Endodermal cell (in vitro differentiated cells): Measurements from ENCODE around the gene PHC2. TPM values are rescaled to one million over a fixed set of nuclear protein-coding genes. Genes with fewer than 3 reads are reported as not detected.

Experiments
- DNase-seq: peaks from one replicate; pipeline ENCODE4 v3.0.0-alpha.2; 2017
- H3K27ac ChIP-seq: 2 replicates; pipeline ENCODE4 v1.5.1; 2013; ENCODE audit warnings: mild to moderate bottlenecking, low read depth, low read length, moderate library complexity
- H3K27me3 ChIP-seq: 2 replicates; pipeline ENCODE4 v1.6.1; 2013; ENCODE audit warnings: mild to moderate bottlenecking, low read length, moderate library complexity; ENCODE audit not compliant: insufficient read depth, control insufficient read depth, poor library complexity, severe bottlenecking
- H3K36me3 ChIP-seq: 2 replicates; pipeline ENCODE4 v1.7.0; 2013; ENCODE audit warnings: mild to moderate bottlenecking, low read length, moderate library complexity; ENCODE audit not compliant: control insufficient read depth, insufficient read depth
- H3K4me1 ChIP-seq: one replicate; pipeline ENCODE4 v1.7.0; 2013; ENCODE audit warnings: low read length; ENCODE audit not compliant: control insufficient read depth, insufficient read depth
- H3K4me3 ChIP-seq: 2 replicates; pipeline ENCODE4 v1.5.1; 2013; ENCODE audit warnings: mild to moderate bottlenecking, low read length, moderate library complexity
- H3K9ac ChIP-seq: 2 replicates; pipeline ENCODE4 v1.6.1; 2013; ENCODE audit warnings: mild to moderate bottlenecking, low read length, moderate library complexity; ENCODE audit not compliant: poor library complexity, severe bottlenecking; ENCODE audit errors: extremely low read depth
- H3K9me3 ChIP-seq: 2 replicates; pipeline ENCODE4 v1.6.1; 2013; ENCODE audit warnings: mild to moderate bottlenecking, low read length, moderate library complexity; ENCODE audit not compliant: control insufficient read depth
- H3K27ac Mint-ChIP-seq: 2 replicates; pipeline ENCODE4 v1.8.0; 2020; ENCODE audit warnings: mixed read lengths
- H3K27me3 Mint-ChIP-seq: 2 replicates; pipeline ENCODE4 v1.8.0; 2021; ENCODE audit warnings: mild to moderate bottlenecking, mixed read lengths; ENCODE audit not compliant: insufficient read depth
- H3K36me3 Mint-ChIP-seq: 2 replicates; pipeline ENCODE4 v1.8.0; 2020; ENCODE audit warnings: low read depth, mixed read lengths
- H3K4me1 Mint-ChIP-seq: 2 replicates; pipeline ENCODE4 v1.8.0; 2020; ENCODE audit warnings: mixed read lengths
- H3K4me3 Mint-ChIP-seq: 2 replicates; pipeline ENCODE4 v1.8.0; 2020; ENCODE audit warnings: mild to moderate bottlenecking, moderate library complexity, mixed read lengths
- H3K9me3 Mint-ChIP-seq: 2 replicates; pipeline ENCODE4 v1.8.0; 2020; ENCODE audit warnings: mild to moderate bottlenecking, mixed read lengths
- WGBS, 2 experiments: methylation state at CpG; one replicate each; pipeline versions ENCODE4 v1.1.5 to v1.1.7; 2013; ENCODE audit warnings: missing lambda C conversion rate in 2 of 2, mixed read lengths in 1 of 2; ENCODE audit not compliant: insufficient coverage in 1 of 2, insufficient read length in 1 of 2; 5-methylcytosine and 5-hydroxymethylcytosine counted together
- total RNA-seq, 2 donors: library from RNA; stranded (reverse); fragmentation: NEBNext Ultra II Directional in 1 of 2; extraction: Animal tissue kit (Norgen Biotek cat#: 25700) in 1 of 2; gene quantifications; 2 replicates in 1 of 2; 3 replicates in 1 of 2; pipeline ENCODE4 v1.2.1, GENCODE V29; 2021
- TF ChIP-seq, protein P1 (sequence below): fragments of 200-600 bp; sonication (generic); conservative IDR thresholded peaks from 2 replicates; pipeline ENCODE4 v1.5.0; 2021; ENCODE audit warnings: antibody characterized with exemption, mild to moderate bottlenecking

PHC2 gene
- total RNA-seq, 2 donors from 2014 or later = 32.1 to 43.9 TPM

DNA sequence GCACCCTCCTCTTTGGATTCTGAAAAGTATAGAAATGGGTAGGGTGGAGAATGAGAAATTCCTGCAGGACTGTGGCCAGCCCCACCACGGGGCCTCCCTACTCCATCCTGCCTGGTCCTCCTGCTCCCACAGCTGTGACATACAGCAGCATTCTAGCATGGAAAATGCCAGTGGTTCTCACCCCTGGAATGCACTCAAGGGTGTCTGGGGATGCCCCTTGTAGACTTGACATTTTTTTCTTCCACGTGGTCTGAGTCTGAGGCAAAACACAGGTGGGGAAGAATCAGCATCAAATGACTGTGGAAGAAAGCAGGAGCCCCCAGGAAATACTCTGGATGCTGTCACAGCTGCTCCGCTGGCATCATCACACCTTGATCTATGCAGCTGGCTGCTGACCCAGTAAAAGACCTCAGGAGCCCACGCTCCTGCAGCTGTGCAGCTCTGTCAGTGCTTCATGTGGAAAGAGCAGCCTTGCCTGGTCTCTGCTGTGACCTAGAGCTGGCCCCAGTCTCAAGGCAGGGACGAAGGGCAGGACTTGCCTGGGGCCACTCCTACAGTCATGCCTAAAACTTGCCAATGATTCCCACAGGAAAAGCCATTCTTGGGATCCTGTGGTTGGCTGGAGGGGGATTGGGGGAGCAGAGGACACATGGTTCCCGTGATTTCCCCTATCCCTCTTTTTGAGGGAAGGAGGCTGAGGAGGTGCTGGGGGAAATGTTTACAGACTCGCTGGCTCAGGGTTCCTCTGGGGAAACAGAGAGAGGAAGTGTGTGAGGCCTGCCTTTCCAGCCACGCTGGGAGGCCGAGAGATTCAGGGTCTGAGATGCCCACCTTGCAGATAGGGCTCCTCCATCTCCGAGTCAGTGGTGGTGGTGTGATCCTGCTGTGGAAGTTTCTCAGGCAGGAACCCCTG is 99.2 kb downstream of the PHC2 start:
- TF ChIP-seq, protein P1, sequence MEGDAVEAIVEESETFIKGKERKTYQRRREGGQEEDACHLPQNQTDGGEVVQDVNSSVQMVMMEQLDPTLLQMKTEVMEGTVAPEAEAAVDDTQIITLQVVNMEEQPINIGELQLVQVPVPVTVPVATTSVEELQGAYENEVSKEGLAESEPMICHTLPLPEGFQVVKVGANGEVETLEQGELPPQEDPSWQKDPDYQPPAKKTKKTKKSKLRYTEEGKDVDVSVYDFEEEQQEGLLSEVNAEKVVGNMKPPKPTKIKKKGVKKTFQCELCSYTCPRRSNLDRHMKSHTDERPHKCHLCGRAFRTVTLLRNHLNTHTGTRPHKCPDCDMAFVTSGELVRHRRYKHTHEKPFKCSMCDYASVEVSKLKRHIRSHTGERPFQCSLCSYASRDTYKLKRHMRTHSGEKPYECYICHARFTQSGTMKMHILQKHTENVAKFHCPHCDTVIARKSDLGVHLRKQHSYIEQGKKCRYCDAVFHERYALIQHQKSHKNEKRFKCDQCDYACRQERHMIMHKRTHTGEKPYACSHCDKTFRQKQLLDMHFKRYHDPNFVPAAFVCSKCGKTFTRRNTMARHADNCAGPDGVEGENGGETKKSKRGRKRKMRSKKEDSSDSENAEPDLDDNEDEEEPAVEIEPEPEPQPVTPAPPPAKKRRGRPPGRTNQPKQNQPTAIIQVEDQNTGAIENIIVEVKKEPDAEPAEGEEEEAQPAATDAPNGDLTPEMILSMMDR = no peak
- H3K9me3 Mint-ChIP-seq = no peaks in the 10 kb centered on the region
- Histone ChIP-seq H3K27ac (no peak overlapping the region), H3K36me3 (peaks cover 78% of the 10 kb centered on the region), H3K27me3 (no peaks in the 10 kb centered on the region), H3K4me1 (peaks cover 9% of the 10 kb centered on the region), H3K9ac (no peak overlapping the region), H3K4me3 (no peak overlapping the region), H3K9me3 (no peaks in the 10 kb centered on the region)
- H3K27me3 Mint-ChIP-seq = peaks cover 33% of the 10 kb centered on the region
- no peak overlapping the region for H3K4me3 Mint-ChIP-seq
- peaks cover 14% of the 10 kb centered on the region for H3K4me1 Mint-ChIP-seq
- no peak overlapping the region for H3K27ac Mint-ChIP-seq
- 92 to 98% methylated on average over 9 to 10 of the region's 10 CpGs for WGBS, 2 experiments
- DNase-seq = no peak
- H3K36me3 Mint-ChIP-seq = peaks cover 80% of the 10 kb centered on the region

DNA sequence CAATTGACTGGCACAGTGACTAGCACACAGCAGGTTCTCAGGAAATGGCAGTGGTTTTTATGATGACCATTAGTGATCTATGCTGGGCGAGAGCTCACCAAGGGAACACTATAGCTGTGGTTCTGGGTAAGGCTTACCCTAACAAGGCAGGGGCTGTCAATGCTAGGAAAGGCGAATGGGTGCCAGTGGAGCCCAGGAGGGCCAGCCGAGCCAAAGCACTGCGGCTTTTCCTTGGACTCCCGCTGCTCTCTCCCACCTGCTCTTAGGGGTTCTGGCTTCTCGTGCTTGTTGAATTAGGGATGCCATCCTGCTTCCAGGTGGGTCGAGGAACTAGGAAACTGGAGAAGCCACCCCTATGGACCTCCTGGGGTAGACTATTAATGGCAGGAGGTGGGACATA is 100.0 kb downstream of the PHC2 start:
- no peak overlapping the region for H3K27ac ChIP-seq
- peaks cover 84% of the 10 kb centered on the region for H3K36me3 ChIP-seq
- no peak for DNase-seq
- Mint-ChIP-seq H3K27me3 (peaks cover 26% of the 10 kb centered on the region), H3K27ac (no peak overlapping the region), H3K4me1 (peaks cover 10% of the 10 kb centered on the region), H3K36me3 (peaks cover 86% of the 10 kb centered on the region), H3K4me3 (no peak overlapping the region), H3K9me3 (no peaks in the 10 kb centered on the region)
- no peaks in the 10 kb centered on the region for H3K9me3 ChIP-seq
- TF ChIP-seq, protein P1 = no peak
- H3K27me3 ChIP-seq = no peaks in the 10 kb centered on the region
- 92 to 98% methylated on average over 6 to 7 of the region's 7 CpGs for WGBS, 2 experiments
- H3K4me1 ChIP-seq = peaks cover 9% of the 10 kb centered on the region
- H3K4me3 ChIP-seq = no peak overlapping the region
- no peak overlapping the region for H3K9ac ChIP-seq

GRCh38 chr1:33330361-33330890 is 100.5 kb downstream of the PHC2 start:
- no peak overlapping the region for H3K4me3 ChIP-seq
- H3K36me3 Mint-ChIP-seq = peaks cover 91% of the 10 kb centered on the region
- no peak for DNase-seq
- TF ChIP-seq, protein P1 = no peak
- no peaks in the 10 kb centered on the region for H3K9me3 Mint-ChIP-seq
- H3K4me1 ChIP-seq = peaks cover 9% of the 10 kb centered on the region
- no peaks in the 10 kb centered on the region for H3K27me3 ChIP-seq
- peaks cover 22% of the 10 kb centered on the region for H3K27me3 Mint-ChIP-seq
- peaks cover 10% of the 10 kb centered on the region for H3K4me1 Mint-ChIP-seq
- H3K27ac ChIP-seq = no peak overlapping the region
- peaks cover 89% of the 10 kb centered on the region for H3K36me3 ChIP-seq
- no peak overlapping the region for H3K4me3 Mint-ChIP-seq
- H3K27ac Mint-ChIP-seq = no peak overlapping the region
- no peak overlapping the region for H3K9ac ChIP-seq
- WGBS, 2 experiments = 97 to 100% methylated on average over 3 of the region's 3 CpGs
- no peaks in the 10 kb centered on the region for H3K9me3 ChIP-seq
